Ureter (tissue), 1 donor: ENCODE results near the gene ASGR2. TPM values are rescaled to one million over a fixed set of nuclear protein-coding genes. Genes with fewer than 3 reads are reported as not detected.
"Not testable (repeated sequence)": the region's sequence is repeated elsewhere in the genome, so short reads cannot be mapped to it uniquely, and the experiment has no call there.

ENCODE experiments used
- DNase-seq: peaks from one replicate; pipeline ENCODE4 v3.0.0-alpha.2; 2020; ENCODE audit warnings: low spot score
- total RNA-seq: library from RNA; stranded (reverse); gene quantifications from one replicate; pipeline ENCODE4 v1.2.4, GENCODE V29; 2023
- donor health status: DM: yes; HTN: yes; CAD: no.

Gene ASGR2
- not detected for total RNA-seq

GRCh38 chr17:7114241-7114874, at the start of gene ASGR2:
Gene ASGR2 (minus strand): TSS chr17:7114822. CDS start chr17:7114240, 582 bp downstream.
- no peak for DNase-seq

- DNase-seq: not testable (repeated sequence)
These were observed 44.9 kb upstream of the ASGR2 start for GRCh38 chr17:7159571-7159970.

- DNase-seq: not testable (repeated sequence)
These were observed 43.8 kb upstream of the ASGR2 start for GRCh38 chr17:7158424-7158823.

- DNase-seq: no peak
These were observed 41.8 kb upstream of the ASGR2 start for GRCh38 chr17:7156342-7156940.

- no peak for DNase-seq
These were observed 33.1 kb upstream of the ASGR2 start for GRCh38 chr17:7147772-7148171.

GRCh38 chr17:7146115-7146514, 31.5 kb upstream of the ASGR2 start:
- no peak for DNase-seq

- no peak for DNase-seq
These were observed 29.6 kb upstream of the ASGR2 start for GRCh38 chr17:7144213-7144612.

GRCh38 chr17:7141824-7142223, 27.2 kb upstream of the ASGR2 start:
- peak; percentile 70 for DNase-seq

GRCh38 chr17:7139400-7139799, 24.8 kb upstream of the ASGR2 start:
- no peak for DNase-seq

GRCh38 chr17:7138800-7139381, 24.3 kb upstream of the ASGR2 start:
- DNase-seq: no peak

- DNase-seq: no peak
These were observed 22.7 kb upstream of the ASGR2 start for GRCh38 chr17:7137171-7137943.

GRCh38 chr17:7136266-7136877, 21.8 kb upstream of the ASGR2 start:
- peak; percentile 75 for DNase-seq

- DNase-seq: no peak
These were observed 19.3 kb upstream of the ASGR2 start for GRCh38 chr17:7133916-7134315.

- DNase-seq: no peak
These were observed 18.8 kb upstream of the ASGR2 start for GRCh38 chr17:7133424-7133823.

GRCh38 chr17:7132511-7133094, 18.0 kb upstream of the ASGR2 start:
- no peak for DNase-seq

GRCh38 chr17:7131423-7131791, 16.8 kb upstream of the ASGR2 start:
- DNase-seq: no peak

- no peak for DNase-seq
These were observed 16.2 kb upstream of the ASGR2 start for GRCh38 chr17:7130621-7131422.

GRCh38 chr17:7129311-7129710, 14.7 kb upstream of the ASGR2 start:
- DNase-seq: no peak

- DNase-seq: no peak
These were observed 13.5 kb upstream of the ASGR2 start for GRCh38 chr17:7128160-7128559.

- DNase-seq: not testable (repeated sequence)
These were observed 12.9 kb upstream of the ASGR2 start for GRCh38 chr17:7127501-7127900.

- not testable (repeated sequence) for DNase-seq
These were observed 11.8 kb upstream of the ASGR2 start for GRCh38 chr17:7126386-7126785.
